Stimulated activated CD4-positive, alpha-beta T cell treated with anti-CD3 and anti-CD28 coated beads, Interleukin-2, amount 100 ng/mL, for 48 hours (primary cell): ENCODE results near the gene MAPRE3.
"Not testable (repeated sequence)": the region's sequence is repeated elsewhere in the genome, so short reads cannot be mapped to it uniquely, and the experiment has no call there.

Source experiments
- DNase-seq, 2 donors: peaks; one replicate each; pipeline ENCODE4 v3.0.0-alpha.2; 2020

The MAPRE3 gene

GRCh38 chr2:27073782-27074181 is 103.3 kb downstream of the MAPRE3 start:
- DNase-seq: no peak

DNA sequence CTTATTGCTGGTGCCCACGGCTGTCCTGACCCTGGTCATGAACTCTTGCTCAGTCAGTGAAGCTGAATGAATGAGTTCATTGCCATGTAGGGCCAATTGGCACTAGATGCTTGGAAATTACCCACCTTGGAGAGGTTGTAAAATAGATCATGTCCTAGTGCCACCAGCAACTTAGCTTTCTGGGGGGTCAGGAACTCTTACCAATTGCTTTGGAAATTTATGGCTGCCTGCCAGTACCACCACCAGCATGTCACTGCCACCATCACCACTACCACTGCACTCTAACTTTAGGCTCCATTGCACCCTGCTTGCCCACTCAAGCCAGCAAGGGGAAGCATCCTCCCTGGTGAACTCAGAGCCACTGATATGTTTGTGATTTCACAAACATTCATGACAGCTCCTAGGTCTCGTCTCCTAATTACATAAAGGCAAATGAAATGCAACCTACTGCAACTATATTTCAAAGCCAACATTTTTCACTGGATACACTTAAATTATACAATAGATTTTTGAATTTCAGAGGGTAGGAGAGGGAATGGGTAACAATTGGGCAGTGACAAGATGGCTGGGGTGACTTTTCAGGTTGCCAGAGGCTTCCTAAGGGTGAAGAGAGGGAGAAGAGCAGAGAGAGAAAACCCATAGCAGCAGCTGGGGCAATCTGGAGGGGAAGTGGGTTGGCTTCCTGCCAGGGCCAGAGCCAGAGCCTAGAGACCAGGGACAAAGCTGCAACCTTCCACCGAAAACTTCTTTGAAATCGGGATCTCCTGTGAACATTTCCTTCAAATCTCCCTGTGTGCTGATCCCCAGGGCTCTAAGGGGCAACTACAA is 104.5 kb downstream of the MAPRE3 start:
- DNase-seq: peak in 1 of 2 donors; percentile 31

DNA sequence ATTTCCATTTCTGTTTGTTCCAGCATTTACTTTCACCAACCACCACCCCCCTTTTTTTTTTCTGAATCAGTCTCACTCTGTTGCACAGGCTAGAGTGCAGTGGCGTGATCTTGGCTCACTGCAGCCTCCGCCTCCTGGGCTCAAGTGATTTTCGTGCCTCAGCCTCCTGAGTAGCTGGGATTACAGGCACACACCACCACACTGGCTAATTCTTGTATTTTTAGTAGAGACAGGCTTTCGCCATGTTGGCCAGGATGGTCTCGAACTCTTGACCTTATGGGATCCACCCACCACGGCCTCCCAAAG is 105.1 kb downstream of the MAPRE3 start:
- DNase-seq: not testable (repeated sequence)

DNA sequence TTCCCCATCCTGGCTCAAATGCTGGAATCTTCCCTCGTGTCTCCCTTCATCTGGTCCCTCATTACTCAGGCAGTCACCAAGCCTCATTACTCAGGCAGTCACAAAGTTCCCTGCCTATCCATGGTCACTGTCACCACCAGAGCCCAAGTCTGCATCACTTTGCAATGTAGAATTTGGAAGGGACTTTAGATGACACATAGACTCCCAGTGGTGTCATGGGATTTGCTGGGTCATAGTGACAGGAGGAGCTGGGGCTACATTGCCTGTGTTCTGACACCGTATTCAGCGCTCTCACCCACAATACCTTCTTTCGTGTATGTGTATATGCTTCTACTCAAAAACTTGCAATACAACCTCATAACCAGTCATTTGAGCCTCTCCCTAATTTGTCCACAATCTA is 105.9 kb downstream of the MAPRE3 start:
- no peak for DNase-seq
